HG02759 (cell line): ENCODE measurements around the gene PACRG.

ENCODE experiments used
- ATAC-seq: cut with Tn5 transposase; IDR thresholded peaks from one replicate; pipeline ENCODE4 v1.9.1; 2021; ENCODE audit warnings: mild to moderate bottlenecking, moderate library complexity; ENCODE audit not compliant: unreplicated experiment

Gene PACRG

GRCh38 chr6:163066200-163066599 is 338.4 kb downstream of the PACRG start:
- ATAC-seq: no peak

- ATAC-seq: no peak
Measured at GRCh38 chr6:163077134-163077533, 349.4 kb downstream of the PACRG start.

GRCh38 chr6:163078712-163079111 is 350.9 kb downstream of the PACRG start:
- ATAC-seq: no peak

GRCh38 chr6:163080228-163080627 is 352.5 kb downstream of the PACRG start:
- ATAC-seq: no peak

- no peak for ATAC-seq
Measured at GRCh38 chr6:163083141-163083540, 355.4 kb downstream of the PACRG start.

- no peak for ATAC-seq
Measured at GRCh38 chr6:163085426-163085825, 357.7 kb downstream of the PACRG start.

GRCh38 chr6:163085861-163086623 is 358.3 kb downstream of the PACRG start:
- ATAC-seq: no peak

GRCh38 chr6:163086624-163086920 is 358.8 kb downstream of the PACRG start:
- ATAC-seq: no peak

- no peak for ATAC-seq
Measured at GRCh38 chr6:163087981-163088380, 360.2 kb downstream of the PACRG start.

GRCh38 chr6:163092876-163093275 is 365.1 kb downstream of the PACRG start:
- ATAC-seq: no peak

GRCh38 chr6:163094881-163095280 is 367.1 kb downstream of the PACRG start:
- ATAC-seq: no peak

GRCh38 chr6:163095401-163095800 is 367.6 kb downstream of the PACRG start:
- no peak for ATAC-seq

GRCh38 chr6:163098827-163099479 is 371.2 kb downstream of the PACRG start:
- ATAC-seq: no peak

GRCh38 chr6:163099621-163100171 is 371.9 kb downstream of the PACRG start:
- ATAC-seq: no peak

- no peak for ATAC-seq
Measured at GRCh38 chr6:163100259-163100658, 372.5 kb downstream of the PACRG start.

GRCh38 chr6:163113358-163113962 is 385.7 kb downstream of the PACRG start:
- ATAC-seq: no peak

GRCh38 chr6:163118941-163119340 is 391.2 kb downstream of the PACRG start:
- no peak for ATAC-seq

- ATAC-seq: no peak
Measured at GRCh38 chr6:163120223-163120622, 392.4 kb downstream of the PACRG start.

- no peak for ATAC-seq
Measured at GRCh38 chr6:163121270-163121669, 393.5 kb downstream of the PACRG start.

GRCh38 chr6:163122365-163122764 is 394.6 kb downstream of the PACRG start:
- no peak for ATAC-seq

GRCh38 chr6:163123098-163123497 is 395.3 kb downstream of the PACRG start:
- ATAC-seq: no peak

GRCh38 chr6:163126741-163127140 is 399.0 kb downstream of the PACRG start:
- no peak for ATAC-seq
